GM04504 (cell line): Measurements from ENCODE around the gene ETFA.
"Not testable (repeated sequence)": the region's sequence is repeated elsewhere in the genome, so short reads cannot be mapped to it uniquely, and the experiment has no call there.

Experiments
- DNase-seq: peaks from one replicate; pipeline ENCODE4 v3.0.0-alpha.2; 2012; ENCODE audit warnings: low read depth

The ETFA gene

GRCh38 chr15:76324066-76324465 lies 12.8 kb upstream of the ETFA start:
- DNase-seq, result no peak

GRCh38 chr15:76321602-76322001 lies 10.3 kb upstream of the ETFA start:
- DNase-seq, result no peak

- DNase-seq, result no peak
These were observed 9.9 kb upstream of the ETFA start for GRCh38 chr15:76321171-76321570.

- no peak for DNase-seq
These were observed 8.7 kb upstream of the ETFA start for GRCh38 chr15:76320012-76320411.

GRCh38 chr15:76313731-76314130 lies 2.5 kb upstream of the ETFA start:
- DNase-seq, result no peak

GRCh38 chr15:76313175-76313567 lies 1.9 kb upstream of the ETFA start:
- not testable (repeated sequence) for DNase-seq

- no peak for DNase-seq
These were observed 1.4 kb upstream of the ETFA start for GRCh38 chr15:76312540-76313174.

- DNase-seq, result no peak
These were observed 682 bp downstream of the ETFA start for GRCh38 chr15:76310475-76311099.

- DNase-seq, result no peak
These were observed 1.5 kb downstream of the ETFA start for GRCh38 chr15:76309601-76310330.

GRCh38 chr15:76303909-76304308 lies 7.4 kb downstream of the ETFA start:
- DNase-seq, result no peak

- no peak for DNase-seq
These were observed 11.5 kb downstream of the ETFA start for GRCh38 chr15:76299786-76300185.

- no peak for DNase-seq
These were observed 12.3 kb downstream of the ETFA start for GRCh38 chr15:76298986-76299385.

GRCh38 chr15:76297951-76298350 lies 13.3 kb downstream of the ETFA start:
- DNase-seq, result not testable (repeated sequence)

- no peak for DNase-seq
These were observed 14.4 kb downstream of the ETFA start for GRCh38 chr15:76296849-76297248.

- DNase-seq, result not testable (repeated sequence)
These were observed 16.8 kb downstream of the ETFA start for GRCh38 chr15:76294463-76294862.

- no peak for DNase-seq
These were observed 17.9 kb downstream of the ETFA start for GRCh38 chr15:76293361-76293760.

- no peak for DNase-seq
These were observed 21.7 kb downstream of the ETFA start for GRCh38 chr15:76289582-76289981.

GRCh38 chr15:76286271-76286879 lies 24.9 kb downstream of the ETFA start:
- DNase-seq, result no peak

GRCh38 chr15:76285241-76285825 lies 25.9 kb downstream of the ETFA start:
- no peak for DNase-seq

- DNase-seq, result no peak
These were observed 28.8 kb downstream of the ETFA start for GRCh38 chr15:76282465-76282864.

GRCh38 chr15:76278651-76279050 lies 32.6 kb downstream of the ETFA start:
- DNase-seq, result no peak

- DNase-seq, result no peak
These were observed 36.4 kb downstream of the ETFA start for GRCh38 chr15:76274821-76275220.

- peak; percentile 8 for DNase-seq
These were observed 37.0 kb downstream of the ETFA start for GRCh38 chr15:76274226-76274625.
